PFSK-1 (cell line): ENCODE measurements around the gene TP53I11.

Experiments
- POLR2AphosphoS5 ChIP-seq: IDR thresholded peaks from 2 replicates; pipeline ENCODE4 v1.6.1; 2012; ENCODE audit warnings: low read depth, mild to moderate bottlenecking, control low read depth, low read length, moderate library complexity
- REST ChIP-seq, 2 experiments: IDR thresholded peaks; 2 replicates each; pipeline versions ENCODE4 v1.6.1 to v1.8.0; 2011 to 2012; ENCODE audit warnings: low read depth in 2 of 2, low read length in 2 of 2, control low read depth in 1 of 2, inconsistent platforms in 1 of 2, mild to moderate bottlenecking in 1 of 2, moderate library complexity in 1 of 2; ENCODE audit not compliant: insufficient read depth in 1 of 2
- SIN3A ChIP-seq: IDR thresholded peaks from 2 replicates; pipeline ENCODE4 v1.6.1; 2012; ENCODE audit warnings: mild to moderate bottlenecking, low read length, moderate library complexity, borderline replicate concordance; ENCODE audit not compliant: insufficient read depth
- TAF1 ChIP-seq: IDR thresholded peaks from 2 replicates; pipeline ENCODE4 v1.6.1; 2012; ENCODE audit warnings: low read length, control low read depth, borderline replicate concordance; ENCODE audit not compliant: insufficient read depth

GRCh38 chr11:44884056-44884455, 66.6 kb downstream of the TP53I11 start:
- TF ChIP-seq TAF1: no peak
- no peak for TF ChIP-seq REST (IDR thresholded peaks at IDR 0.05; ENCODE audit: insufficient read depth in 1 of 2, low read depth in 2 of 2, low read length in 2 of 2)
- TF ChIP-seq POLR2AphosphoS5: no peak
- no peak for TF ChIP-seq SIN3A
